Mammary epithelial cell (primary cell): ENCODE measurements around the gene WASHC1.
"Not testable (repeated sequence)": the region's sequence is repeated elsewhere in the genome, so short reads cannot be mapped to it uniquely, and the experiment has no call there.

Experiments used
- EZH2 ChIP-seq: IDR thresholded peaks from 2 replicates; pipeline ENCODE4 v1.6.1; 2012; ENCODE audit warnings: low read length, inconsistent platforms, borderline replicate concordance
- TF ChIP-seq, protein P1 (sequence below), 2 donors: IDR thresholded peaks in 1 of 2; conservative IDR thresholded peaks in 1 of 2; 2 replicates each; pipeline ENCODE4 v1.5.1; 2011 to 2012; ENCODE audit warnings: inconsistent platforms in 2 of 2, low read length in 2 of 2, mild to moderate bottlenecking in 2 of 2, control low read depth in 1 of 2, low read depth in 1 of 2; ENCODE audit not compliant: insufficient read depth in 1 of 2; ENCODE audit errors: extremely low read depth in 1 of 2

DNA sequence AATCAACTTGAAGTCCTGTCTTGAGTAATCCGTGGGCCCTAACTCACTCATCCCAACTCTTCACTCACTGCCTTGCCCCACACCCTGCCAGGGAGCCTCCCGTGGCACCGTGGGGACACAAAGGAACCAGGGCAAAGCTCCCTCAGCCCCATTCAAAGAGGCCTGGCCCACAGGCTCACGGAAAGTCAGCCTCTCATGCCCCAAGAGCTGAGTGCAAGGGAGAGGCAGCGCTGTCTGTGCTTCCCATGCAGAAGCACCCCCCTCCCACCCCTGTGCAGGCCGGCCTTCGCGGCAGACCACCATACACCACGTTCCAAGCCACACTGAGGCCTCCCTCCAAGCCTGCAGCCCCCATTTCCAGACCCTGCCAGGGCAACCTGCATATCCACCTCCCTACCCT, 7.6 kb downstream of the WASHC1 start:
- TF ChIP-seq, protein P1, sequence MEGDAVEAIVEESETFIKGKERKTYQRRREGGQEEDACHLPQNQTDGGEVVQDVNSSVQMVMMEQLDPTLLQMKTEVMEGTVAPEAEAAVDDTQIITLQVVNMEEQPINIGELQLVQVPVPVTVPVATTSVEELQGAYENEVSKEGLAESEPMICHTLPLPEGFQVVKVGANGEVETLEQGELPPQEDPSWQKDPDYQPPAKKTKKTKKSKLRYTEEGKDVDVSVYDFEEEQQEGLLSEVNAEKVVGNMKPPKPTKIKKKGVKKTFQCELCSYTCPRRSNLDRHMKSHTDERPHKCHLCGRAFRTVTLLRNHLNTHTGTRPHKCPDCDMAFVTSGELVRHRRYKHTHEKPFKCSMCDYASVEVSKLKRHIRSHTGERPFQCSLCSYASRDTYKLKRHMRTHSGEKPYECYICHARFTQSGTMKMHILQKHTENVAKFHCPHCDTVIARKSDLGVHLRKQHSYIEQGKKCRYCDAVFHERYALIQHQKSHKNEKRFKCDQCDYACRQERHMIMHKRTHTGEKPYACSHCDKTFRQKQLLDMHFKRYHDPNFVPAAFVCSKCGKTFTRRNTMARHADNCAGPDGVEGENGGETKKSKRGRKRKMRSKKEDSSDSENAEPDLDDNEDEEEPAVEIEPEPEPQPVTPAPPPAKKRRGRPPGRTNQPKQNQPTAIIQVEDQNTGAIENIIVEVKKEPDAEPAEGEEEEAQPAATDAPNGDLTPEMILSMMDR (conservative IDR thresholded peaks at IDR 0.05 in 1 of 2, IDR thresholded peaks at IDR 0.05 in 1 of 2; ENCODE audit: extremely low read depth in 1 of 2, insufficient read depth in 1 of 2, low read depth in 1 of 2, low read length in 2 of 2), result not testable (repeated sequence)
- not testable (repeated sequence) for TF ChIP-seq EZH2
